GM18873 (cell line): ENCODE measurements around the gene NDUFS3.
A peak's percentile ranks its signal among the peaks of the same experiment; 100 is the strongest.

Experiments
- ATAC-seq: cut with Tn5 transposase; IDR thresholded peaks from one replicate; pipeline ENCODE4 v1.9.1; 2021; ENCODE audit warnings: mild to moderate bottlenecking, moderate library complexity, moderate number of reproducible peaks; ENCODE audit not compliant: unreplicated experiment, low FRiP score

NDUFS3 gene

GRCh38 chr11:47589118-47589517 lies 10.2 kb downstream of the NDUFS3 start:
- ATAC-seq = no peak

- no peak for ATAC-seq
These were observed 10.7 kb downstream of the NDUFS3 start for GRCh38 chr11:47589584-47589976.

- ATAC-seq = no peak
These were observed 11.3 kb downstream of the NDUFS3 start for GRCh38 chr11:47589977-47590861.

GRCh38 chr11:47591764-47592163 lies 12.9 kb downstream of the NDUFS3 start:
- ATAC-seq = no peak

DNA sequence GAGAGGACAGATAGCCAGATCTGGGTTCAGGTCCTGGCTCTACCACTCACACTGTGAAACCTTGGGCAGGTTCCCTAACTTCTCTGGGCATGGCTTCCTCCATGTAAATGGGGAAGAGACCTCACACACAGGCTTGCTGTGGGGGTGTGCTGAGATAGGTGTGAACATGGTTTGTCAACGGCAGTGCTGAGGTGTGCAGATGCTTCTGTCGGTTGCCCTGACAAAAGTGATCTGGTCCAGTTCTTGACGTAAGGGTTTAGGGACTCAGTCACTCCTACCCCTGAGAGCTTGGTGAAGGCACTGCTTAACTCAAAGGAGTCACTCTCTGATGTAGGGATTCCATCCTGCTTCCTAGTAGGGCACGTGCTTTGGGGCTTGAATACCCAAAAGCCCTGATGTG lies 13.4 kb downstream of the NDUFS3 start:
- no peak for ATAC-seq

- ATAC-seq = no peak
These were observed 14.1 kb downstream of the NDUFS3 start for GRCh38 chr11:47592970-47593369.

DNA sequence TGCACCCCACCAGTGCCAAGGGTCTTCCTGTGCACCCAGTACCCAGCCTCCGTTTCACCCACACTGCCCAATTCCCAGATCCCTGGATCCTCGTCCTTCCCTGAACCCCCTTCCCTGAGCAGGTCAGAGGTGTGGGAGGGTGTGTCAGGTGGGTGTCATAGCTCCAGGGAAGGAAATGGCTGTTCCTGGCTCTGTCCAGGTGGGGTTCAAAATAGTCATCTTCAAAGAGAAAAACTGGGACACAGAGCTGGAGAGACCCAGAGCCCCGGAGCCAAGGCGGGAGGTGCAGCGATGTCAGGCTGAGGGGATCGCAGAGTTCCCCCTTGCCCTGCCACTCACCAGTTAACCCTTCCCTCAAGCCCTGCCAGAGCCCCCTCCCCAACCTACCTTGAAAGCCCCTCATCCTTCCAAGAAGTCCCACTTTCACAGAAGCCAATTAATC lies 14.6 kb downstream of the NDUFS3 start:
- no peak for ATAC-seq

- ATAC-seq = no peak
These were observed 15.3 kb downstream of the NDUFS3 start, which contains the start of gene C1QTNF4 for GRCh38 chr11:47593934-47594855. TSS of gene C1QTNF4 (minus strand) at chr11:47594411. CDS start at chr11:47590810, 3,601 bp downstream.

DNA sequence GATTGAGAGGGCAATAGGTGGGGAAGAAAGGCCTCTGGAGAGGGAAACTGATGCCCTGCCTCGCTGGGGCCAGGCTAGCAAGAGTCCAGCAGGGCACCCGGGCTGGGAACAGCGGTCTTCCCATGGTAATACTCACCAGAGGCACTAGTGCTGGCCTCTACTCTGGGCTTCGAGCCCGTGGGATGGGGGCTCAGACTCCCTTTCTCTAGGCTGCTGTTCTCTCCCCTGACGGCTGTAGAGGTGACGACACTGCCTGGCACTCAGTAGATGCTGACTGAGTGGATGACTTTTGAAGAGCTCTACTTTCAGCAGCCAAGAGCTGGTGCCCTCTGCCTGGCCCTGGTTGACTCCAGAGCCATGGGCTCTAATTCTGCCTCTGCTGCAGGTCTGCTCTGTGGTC lies 16.2 kb downstream of the NDUFS3 start:
- no peak for ATAC-seq

DNA sequence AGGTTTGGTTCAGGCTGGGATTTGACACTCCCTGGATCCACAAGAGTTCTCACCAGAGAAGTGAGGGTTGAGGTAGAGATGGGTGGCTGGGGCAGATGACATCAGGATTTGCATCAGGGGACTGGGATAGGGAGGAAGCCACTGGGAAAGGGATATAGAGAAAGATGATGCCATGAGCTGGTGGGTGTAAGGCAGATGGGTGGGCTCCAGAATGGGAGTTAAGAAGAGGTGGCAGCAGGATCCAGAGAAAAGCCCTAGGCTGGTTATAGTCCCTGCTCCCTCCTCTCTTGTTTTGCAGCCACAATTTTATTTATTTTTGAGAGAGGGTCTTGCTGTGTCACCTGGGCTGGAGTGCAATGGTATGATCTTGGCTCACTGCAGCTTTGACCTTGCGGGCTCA lies 17.1 kb downstream of the NDUFS3 start:
- no peak for ATAC-seq

DNA sequence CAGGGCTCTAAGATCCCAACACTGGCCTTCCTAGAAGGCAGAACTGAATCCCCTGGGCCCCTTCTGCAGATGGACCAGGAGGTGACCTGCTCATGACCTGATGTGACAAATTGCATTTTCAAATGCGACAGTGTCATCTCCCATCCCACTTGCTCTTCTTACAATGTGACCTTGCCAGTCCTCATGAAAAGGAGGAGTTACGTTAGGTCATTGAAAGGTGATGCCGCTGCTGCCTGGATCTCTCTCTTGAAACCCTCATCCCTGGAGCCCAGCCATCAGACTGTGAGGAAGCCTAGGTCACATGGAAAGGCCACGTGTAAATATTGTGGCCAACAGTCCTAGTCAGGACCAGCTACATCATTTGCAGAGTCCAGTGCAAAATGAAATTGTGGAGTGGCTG lies 21.0 kb downstream of the NDUFS3 start:
- no peak for ATAC-seq

- no peak for ATAC-seq
These were observed 24.4 kb downstream of the NDUFS3 start for GRCh38 chr11:47603295-47603694.

GRCh38 chr11:47605921-47606320 lies 27.0 kb downstream of the NDUFS3 start:
- no peak for ATAC-seq

DNA sequence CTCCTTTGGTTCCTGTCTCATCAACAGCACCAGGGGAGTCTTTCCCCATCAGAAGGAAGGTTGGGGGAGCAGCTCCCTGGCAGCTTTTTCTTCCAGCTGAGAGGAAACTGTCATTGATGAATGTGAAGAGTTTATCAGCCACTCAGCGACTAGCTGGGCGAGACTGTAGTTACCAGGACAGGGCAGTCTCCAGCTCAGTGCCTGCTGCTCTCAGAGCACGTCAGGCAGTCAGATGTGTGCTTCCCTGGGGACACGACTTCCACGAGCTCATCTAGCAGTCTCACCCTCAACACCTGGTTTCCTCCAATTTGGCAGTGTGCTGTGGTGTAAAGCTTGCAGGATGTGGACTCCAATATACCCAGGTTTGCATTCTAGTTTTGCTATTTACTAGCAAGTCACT lies 27.9 kb downstream of the NDUFS3 start:
- no peak for ATAC-seq

- no peak for ATAC-seq
These were observed 28.5 kb downstream of the NDUFS3 start for GRCh38 chr11:47607380-47607779.

GRCh38 chr11:47609675-47610074 lies 30.8 kb downstream of the NDUFS3 start:
- no peak for ATAC-seq

GRCh38 chr11:47611348-47611794 lies 32.5 kb downstream of the NDUFS3 start:
- ATAC-seq = peak; percentile 74

DNA sequence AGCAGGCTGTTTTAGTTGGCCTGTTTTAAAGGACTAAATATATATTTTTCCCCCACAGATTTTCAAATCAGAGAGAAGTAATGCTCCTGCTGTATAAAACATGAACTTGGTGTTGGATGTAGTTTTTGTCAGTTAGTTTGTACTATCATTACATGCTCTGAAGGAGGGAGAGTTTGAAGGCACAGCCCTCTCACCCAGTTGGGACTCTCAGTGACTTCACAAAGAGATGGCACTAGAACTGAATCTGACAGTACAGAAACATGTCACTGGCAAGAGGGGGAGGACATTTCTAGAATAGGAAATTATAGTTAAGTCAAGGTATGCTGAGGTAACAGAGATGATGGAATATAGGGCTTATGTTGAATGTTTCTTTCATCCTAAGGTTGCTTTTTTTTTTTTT lies 36.4 kb downstream of the NDUFS3 start:
- ATAC-seq = no peak

DNA sequence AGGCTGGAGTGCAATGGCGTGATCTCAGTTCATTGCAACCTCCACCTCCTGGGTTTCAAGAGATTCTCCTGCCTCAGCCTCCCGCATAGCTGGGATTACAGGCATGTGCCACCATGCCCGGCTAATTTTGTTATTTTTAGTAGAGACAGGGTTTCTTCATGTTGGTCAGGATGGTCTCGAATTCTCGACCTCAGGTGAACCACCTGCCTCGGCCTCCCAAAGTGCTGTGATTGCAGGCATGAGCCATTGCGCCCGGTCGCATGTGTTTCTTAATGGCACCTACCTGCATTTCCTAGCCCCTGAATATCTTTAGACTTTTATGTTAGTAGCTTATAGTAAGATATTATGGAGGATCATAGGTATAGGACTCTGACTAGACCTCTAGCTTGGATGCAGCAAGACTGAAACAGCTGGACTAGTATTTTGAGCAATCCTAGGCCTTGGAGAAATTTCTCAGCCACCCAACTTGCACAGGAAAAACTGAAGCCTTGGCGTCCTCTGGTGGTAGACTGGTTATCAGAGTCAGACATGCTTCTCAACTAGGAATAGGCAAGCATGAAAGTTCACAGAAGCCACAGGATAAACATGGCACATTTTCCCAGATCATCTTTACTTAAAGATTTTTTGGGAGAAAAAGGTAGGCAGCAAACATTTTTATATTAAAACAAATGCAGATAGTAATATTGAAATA lies 38.0 kb downstream of the NDUFS3 start:
- ATAC-seq = no peak

DNA sequence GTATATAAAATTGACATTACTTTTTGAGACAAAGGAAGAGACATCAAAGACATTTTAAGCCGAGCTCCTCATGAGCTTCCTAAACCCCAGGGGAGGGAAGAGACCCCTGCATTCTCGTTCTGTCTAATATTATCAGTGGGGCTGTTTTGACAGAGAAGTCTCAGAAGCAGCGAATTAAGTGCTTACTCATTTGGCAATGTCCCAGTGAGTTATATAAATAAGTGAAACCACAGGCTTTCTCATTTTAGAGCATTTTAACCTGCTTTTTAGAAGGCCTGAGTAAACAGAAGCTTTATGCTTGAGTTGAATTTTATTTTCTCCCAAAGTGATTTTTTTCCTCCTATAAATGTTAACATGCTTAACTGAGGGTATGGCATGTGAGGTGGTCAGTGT lies 38.5 kb downstream of the NDUFS3 start:
- no peak for ATAC-seq
